PC-3 (cell line): ENCODE data around the gene SPEN.

ENCODE experiments used
- CTCF ChIP-seq: fragments of 300-600 bp; sonication (generic); conservative IDR thresholded peaks from 2 replicates; pipeline ENCODE4 v1.5.1; 2017; ENCODE audit warnings: antibody characterized with exemption, low read depth, mild to moderate bottlenecking, low read length
- EZH2 ChIP-seq: fragments of 300-600 bp; sonication (generic); IDR thresholded peaks from one replicate; pipeline ENCODE4 v1.6.1; 2017; ENCODE audit warnings: antibody characterized with exemption, mild to moderate bottlenecking, low read length; ENCODE audit not compliant: unreplicated experiment
- EZH2phosphoT487 ChIP-seq: fragments of 300-600 bp; sonication (generic); IDR thresholded peaks from 2 replicates; pipeline ENCODE4 v1.6.1; 2018; ENCODE audit warnings: mild to moderate bottlenecking, antibody characterized with exemption, low read length, borderline replicate concordance

DNA sequence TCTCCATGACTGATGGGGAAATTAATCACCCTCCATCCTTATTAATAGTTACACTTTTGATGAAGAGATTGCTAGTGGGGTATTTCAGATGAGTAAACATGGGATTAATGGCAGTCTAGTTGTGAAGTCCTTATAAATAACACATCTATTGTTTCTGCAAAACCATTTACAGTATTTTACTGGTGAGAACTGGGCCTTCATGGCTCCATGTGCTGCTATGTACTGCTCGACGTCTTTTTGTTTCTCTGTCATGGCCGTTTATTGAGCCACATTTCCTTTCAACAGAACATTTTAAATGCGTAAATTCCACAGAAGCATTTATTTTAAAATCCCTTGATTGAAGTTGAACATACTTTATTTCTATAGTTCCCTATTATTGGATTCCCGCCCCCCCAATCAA is 34.5 kb downstream of the SPEN start:
- no peak for TF ChIP-seq CTCF
- no peak for TF ChIP-seq EZH2
- no peak for TF ChIP-seq EZH2phosphoT487
